ENCODE data around the gene PTPN13. TPM values are rescaled to one million over a fixed set of nuclear protein-coding genes. Genes with fewer than 3 reads are reported as not detected.
"Not testable (repeated sequence)": the region's sequence is repeated elsewhere in the genome, so short reads cannot be mapped to it uniquely, and the experiment has no call there.

The PTPN13 gene
- total RNA-seq, 1 experiment from 2014 or later = 5.9 TPM

GRCh38 chr4:86641516-86642090 is 47.5 kb downstream of the PTPN13 start:
- no peak for DNase-seq (ENCODE audit: low spot score)

- no peak for DNase-seq (ENCODE audit: low spot score)
These were observed 50.8 kb downstream of the PTPN13 start for GRCh38 chr4:86644892-86645291.

- no peak for DNase-seq (ENCODE audit: low spot score)
These were observed 58.3 kb downstream of the PTPN13 start for GRCh38 chr4:86652332-86652932.

GRCh38 chr4:86653237-86653865 is 59.2 kb downstream of the PTPN13 start:
- DNase-seq (ENCODE audit: low spot score) = no peak

GRCh38 chr4:86656781-86657180 is 62.7 kb downstream of the PTPN13 start:
- DNase-seq (ENCODE audit: low spot score) = not testable (repeated sequence)

- no peak for DNase-seq (ENCODE audit: low spot score)
These were observed 63.3 kb downstream of the PTPN13 start for GRCh38 chr4:86657382-86657781.

- no peak for DNase-seq (ENCODE audit: low spot score)
These were observed 63.8 kb downstream of the PTPN13 start for GRCh38 chr4:86657910-86658309.

- no peak for DNase-seq (ENCODE audit: low spot score)
These were observed 66.3 kb downstream of the PTPN13 start for GRCh38 chr4:86660401-86660800.

- no peak for DNase-seq (ENCODE audit: low spot score)
These were observed 66.9 kb downstream of the PTPN13 start for GRCh38 chr4:86661006-86661405.

- DNase-seq (ENCODE audit: low spot score) = no peak
These were observed 67.3 kb downstream of the PTPN13 start for GRCh38 chr4:86661418-86661817.

GRCh38 chr4:86664959-86665358 is 70.8 kb downstream of the PTPN13 start:
- no peak for DNase-seq (ENCODE audit: low spot score)

GRCh38 chr4:86670298-86670697 is 76.2 kb downstream of the PTPN13 start:
- no peak for DNase-seq (ENCODE audit: low spot score)

GRCh38 chr4:86670756-86671155 is 76.6 kb downstream of the PTPN13 start:
- peak; percentile 2 for DNase-seq (ENCODE audit: low spot score)

- DNase-seq (ENCODE audit: low spot score) = no peak
These were observed 81.4 kb downstream of the PTPN13 start for GRCh38 chr4:86675548-86675947.

- DNase-seq (ENCODE audit: low spot score) = no peak
These were observed 84.7 kb downstream of the PTPN13 start for GRCh38 chr4:86678796-86679195.

- DNase-seq (ENCODE audit: low spot score) = no peak
These were observed 85.3 kb downstream of the PTPN13 start for GRCh38 chr4:86679441-86679840.

GRCh38 chr4:86683167-86683566 is 89.1 kb downstream of the PTPN13 start:
- DNase-seq (ENCODE audit: low spot score) = no peak

- no peak for DNase-seq (ENCODE audit: low spot score)
These were observed 89.9 kb downstream of the PTPN13 start for GRCh38 chr4:86683983-86684382.

GRCh38 chr4:86685401-86685800 is 91.3 kb downstream of the PTPN13 start:
- no peak for DNase-seq (ENCODE audit: low spot score)

GRCh38 chr4:86686741-86687140 is 92.6 kb downstream of the PTPN13 start:
- DNase-seq (ENCODE audit: low spot score) = no peak

- no peak for DNase-seq (ENCODE audit: low spot score)
These were observed 93.9 kb downstream of the PTPN13 start for GRCh38 chr4:86688026-86688425.

GRCh38 chr4:86704601-86705000 is 110.5 kb downstream of the PTPN13 start:
- no peak for DNase-seq (ENCODE audit: low spot score)

- no peak for DNase-seq (ENCODE audit: low spot score)
These were observed 112.9 kb downstream of the PTPN13 start for GRCh38 chr4:86706923-86707597.
